Testis (tissue), 3 donors: ENCODE results near the gene SNAI3. TPM values are rescaled to one million over a fixed set of nuclear protein-coding genes. Genes with fewer than 3 reads are reported as not detected.

Source experiments
- DNase-seq: peaks from one replicate; pipeline ENCODE4 v3.0.0-alpha.2; 2019
- H3K27ac ChIP-seq, 2 donors: fragments of 200-600 bp; sonication (generic); one replicate each; pipeline ENCODE4 v1.5.1; 2019
- H3K27me3 ChIP-seq: fragments of 200-600 bp; sonication (generic); one replicate; pipeline ENCODE4 v1.5.1; 2019
- H3K36me3 ChIP-seq: fragments of 200-600 bp; sonication (generic); one replicate; pipeline ENCODE4 v1.5.1; 2017; ENCODE audit warnings: low read depth; ENCODE audit errors: missing control alignments
- H3K4me1 ChIP-seq: fragments of 200-600 bp; sonication (generic); one replicate; pipeline ENCODE4 v1.5.1; 2019
- H3K4me3 ChIP-seq, 2 donors: fragments of 200-600 bp; sonication (generic); one replicate each; pipeline ENCODE4 v1.5.1; 2017 to 2019
- H3K9me3 ChIP-seq: fragments of 200-600 bp; sonication (generic); one replicate; pipeline ENCODE4 v1.5.1; 2017
- POLR2A ChIP-seq: fragments of 450-650 bp; IDR thresholded peaks from one replicate; pipeline ENCODE4 v1.6.1; 2017; ENCODE audit warnings: antibody characterized with exemption, mild to moderate bottlenecking, moderate library complexity
- WGBS, 2 donors: methylation state at CpG; one replicate each; pipeline ENCODE4 v1.1.5; 2018; 5-methylcytosine and 5-hydroxymethylcytosine counted together
- intact Hi-C: fragments of 100-400 bp; cut with DNase I; formaldehyde crosslinking; loops from one replicate; pipeline ENCODE4 v1.15.1; 2023; ENCODE audit warnings: low total_unique reads
- polyA plus RNA-seq: library from polyadenylated mRNA; stranded (reverse); fragments of 350-450 nt; fragmentation: Illumina TruSeq; extraction: RNeasy Lipid Tissue Mini Kit (QIAGEN cat#74804); gene quantifications from one replicate; pipeline ENCODE4 v1.2.3, GENCODE V29; 2014; ENCODE audit warnings: low read depth, low replicate concordance; ENCODE audit not compliant: insufficient read depth
- total RNA-seq, 2 donors: library from RNA; depleted of rRNA; stranded (reverse); fragments of >200 nt; gene quantifications; one replicate each; pipeline ENCODE4 v1.2.3, GENCODE V29; 2016
- TF ChIP-seq, protein P1 (sequence below), 3 experiments: fragments of 450-650 bp in 2 of 3; fragments of 200-600 bp in 1 of 3; sonication (generic) in 1 of 3; IDR thresholded peaks; one replicate each; pipeline ENCODE4 v1.5.1; 2016 to 2019; ENCODE audit warnings: antibody characterized with exemption in 3 of 3, mild to moderate bottlenecking in 2 of 3, moderate library complexity in 1 of 3

Gene SNAI3
- total and polyA plus RNA-seq, 3 donors from 2014 or later: 1.3 to 3.0 (median 2.5) TPM

DNA sequence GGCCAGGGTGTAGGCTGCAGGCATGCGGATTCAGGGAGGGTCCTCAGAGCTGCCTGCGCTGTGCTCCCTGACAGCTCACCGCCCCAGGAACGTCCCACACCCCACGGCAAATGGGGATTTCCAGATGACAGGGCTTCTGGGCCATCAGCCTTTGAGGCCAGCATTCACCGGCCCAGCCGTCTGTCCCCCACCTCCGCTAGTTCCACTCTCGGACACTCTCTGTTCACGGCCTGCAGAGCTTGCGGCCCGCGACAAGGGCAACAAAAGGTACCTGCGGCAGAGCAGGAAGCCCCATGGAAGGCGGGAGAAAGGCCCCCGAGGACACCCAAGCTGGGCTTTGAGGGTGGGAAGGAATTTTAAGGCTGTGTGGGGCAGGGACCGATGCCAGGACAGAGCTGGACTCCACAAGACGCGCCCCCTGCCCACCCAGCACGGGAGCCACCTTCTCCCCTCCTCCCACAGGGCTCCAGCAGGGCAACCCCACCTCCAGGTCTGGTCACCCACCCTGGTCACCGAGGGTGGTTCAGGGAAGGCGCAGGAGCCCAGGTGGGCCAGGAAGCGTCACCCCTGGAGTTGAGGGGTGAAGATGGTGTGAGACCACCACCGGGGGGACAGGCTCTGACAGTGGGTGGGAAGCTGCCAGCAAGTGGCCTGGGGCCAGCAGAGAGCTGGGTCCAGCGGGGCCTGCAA, 29.9 kb downstream of the SNAI3 start:
- no peak for DNase-seq
- no peaks in the 10 kb centered on the region for H3K27me3 ChIP-seq
- no peaks in the 10 kb centered on the region for H3K36me3 ChIP-seq
- no peak overlapping the region for H3K4me3 ChIP-seq
- no peak overlapping the region for H3K27ac ChIP-seq
- TF ChIP-seq, protein P1, sequence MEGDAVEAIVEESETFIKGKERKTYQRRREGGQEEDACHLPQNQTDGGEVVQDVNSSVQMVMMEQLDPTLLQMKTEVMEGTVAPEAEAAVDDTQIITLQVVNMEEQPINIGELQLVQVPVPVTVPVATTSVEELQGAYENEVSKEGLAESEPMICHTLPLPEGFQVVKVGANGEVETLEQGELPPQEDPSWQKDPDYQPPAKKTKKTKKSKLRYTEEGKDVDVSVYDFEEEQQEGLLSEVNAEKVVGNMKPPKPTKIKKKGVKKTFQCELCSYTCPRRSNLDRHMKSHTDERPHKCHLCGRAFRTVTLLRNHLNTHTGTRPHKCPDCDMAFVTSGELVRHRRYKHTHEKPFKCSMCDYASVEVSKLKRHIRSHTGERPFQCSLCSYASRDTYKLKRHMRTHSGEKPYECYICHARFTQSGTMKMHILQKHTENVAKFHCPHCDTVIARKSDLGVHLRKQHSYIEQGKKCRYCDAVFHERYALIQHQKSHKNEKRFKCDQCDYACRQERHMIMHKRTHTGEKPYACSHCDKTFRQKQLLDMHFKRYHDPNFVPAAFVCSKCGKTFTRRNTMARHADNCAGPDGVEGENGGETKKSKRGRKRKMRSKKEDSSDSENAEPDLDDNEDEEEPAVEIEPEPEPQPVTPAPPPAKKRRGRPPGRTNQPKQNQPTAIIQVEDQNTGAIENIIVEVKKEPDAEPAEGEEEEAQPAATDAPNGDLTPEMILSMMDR (IDR thresholded peaks at IDR 0.05): no peak
- no peak for TF ChIP-seq POLR2A
- 87% methylated on average over 16 to 25 of the region's 25 CpGs for WGBS, 2 donors
- no peaks in the 10 kb centered on the region for H3K4me1 ChIP-seq
- H3K9me3 ChIP-seq: no peaks in the 10 kb centered on the region
- intact Hi-C loops: no loop called here

DNA sequence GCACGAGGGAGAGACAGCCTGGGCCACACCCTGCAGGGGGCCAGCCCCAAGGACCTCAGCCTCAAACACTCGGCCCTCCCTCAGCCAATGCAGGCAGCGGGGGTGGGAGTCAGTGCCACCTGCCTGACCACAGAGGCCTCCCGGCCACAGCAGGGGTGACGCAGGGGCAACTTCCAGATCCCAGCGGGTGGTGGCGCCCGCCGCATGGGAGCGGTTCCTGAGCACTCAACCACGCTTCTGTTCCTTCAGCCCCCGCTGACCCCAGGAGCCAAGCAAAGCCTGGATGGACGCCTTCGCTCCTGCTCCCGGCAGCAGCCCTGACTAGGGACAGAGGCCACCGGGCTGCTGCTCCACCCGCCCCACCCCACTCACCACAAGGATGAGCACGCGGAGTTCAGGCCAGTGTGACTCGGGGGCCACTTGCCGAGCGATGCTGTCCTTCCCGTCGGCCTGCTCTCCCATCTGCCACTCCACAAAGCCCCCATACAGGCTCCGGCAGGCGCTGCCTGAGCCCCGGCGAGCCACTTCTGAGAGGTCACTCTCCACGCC, 30.5 kb downstream of the SNAI3 start:
- no peaks in the 10 kb centered on the region for H3K9me3 ChIP-seq
- no peak overlapping the region for H3K4me3 ChIP-seq
- WGBS, 2 donors: 80 to 94% methylated on average over 1 to 23 of the region's 29 CpGs
- DNase-seq: no peak
- no peaks in the 10 kb centered on the region for H3K36me3 ChIP-seq
- TF ChIP-seq POLR2A: no peak
- TF ChIP-seq, protein P1 (IDR thresholded peaks at IDR 0.05): no peak
- no peaks in the 10 kb centered on the region for H3K27me3 ChIP-seq
- intact Hi-C loops: no loop called here
- no peak overlapping the region for H3K27ac ChIP-seq
- peaks cover 5% of the 10 kb centered on the region for H3K4me1 ChIP-seq

DNA sequence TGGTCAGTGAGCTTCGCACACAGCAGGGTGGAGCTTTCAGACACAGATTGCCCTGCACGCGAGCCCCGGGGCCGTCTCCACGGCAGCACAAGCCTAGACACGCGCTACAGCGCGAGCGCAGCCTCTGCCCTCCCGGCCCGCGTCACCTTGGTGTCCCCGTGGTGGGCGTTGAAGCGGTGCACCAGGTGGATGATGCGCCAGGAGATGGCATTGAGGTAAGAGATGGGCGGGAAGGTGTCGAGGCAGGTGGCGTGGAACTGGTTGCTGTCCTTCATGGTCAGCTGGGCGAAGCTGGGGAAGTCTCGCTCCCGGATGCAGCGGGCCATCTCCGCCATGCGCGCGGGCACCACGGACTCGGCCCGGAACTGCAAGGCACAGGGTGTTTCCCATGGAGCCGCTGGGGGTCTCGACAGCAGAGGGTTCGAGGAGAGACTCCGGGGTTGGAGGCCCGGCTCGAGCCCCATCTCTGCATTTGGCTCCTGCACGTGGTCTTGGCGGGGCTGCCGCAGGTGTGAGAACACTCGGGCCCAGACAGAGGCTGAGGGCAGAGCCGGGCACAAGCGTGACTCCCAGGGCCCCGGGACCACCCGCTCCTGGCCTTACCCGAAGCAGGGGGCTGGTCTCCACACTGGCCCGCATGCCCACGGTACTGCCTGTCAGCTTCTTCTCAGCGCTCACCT, 31.1 kb downstream of the SNAI3 start:
- Histone ChIP-seq H3K4me1 (peaks cover 5% of the 10 kb centered on the region), H3K9me3 (no peaks in the 10 kb centered on the region), H3K4me3 (no peak overlapping the region), H3K27me3 (no peaks in the 10 kb centered on the region), H3K27ac (no peak overlapping the region), H3K36me3 (no peaks in the 10 kb centered on the region)
- TF ChIP-seq, protein P1 (IDR thresholded peaks at IDR 0.05): no peak
- no peak for TF ChIP-seq POLR2A
- no peak for DNase-seq
- 95 to 96% methylated on average over 29 to 43 of the region's 50 CpGs for WGBS, 2 donors
- intact Hi-C loops: no loop called here

DNA sequence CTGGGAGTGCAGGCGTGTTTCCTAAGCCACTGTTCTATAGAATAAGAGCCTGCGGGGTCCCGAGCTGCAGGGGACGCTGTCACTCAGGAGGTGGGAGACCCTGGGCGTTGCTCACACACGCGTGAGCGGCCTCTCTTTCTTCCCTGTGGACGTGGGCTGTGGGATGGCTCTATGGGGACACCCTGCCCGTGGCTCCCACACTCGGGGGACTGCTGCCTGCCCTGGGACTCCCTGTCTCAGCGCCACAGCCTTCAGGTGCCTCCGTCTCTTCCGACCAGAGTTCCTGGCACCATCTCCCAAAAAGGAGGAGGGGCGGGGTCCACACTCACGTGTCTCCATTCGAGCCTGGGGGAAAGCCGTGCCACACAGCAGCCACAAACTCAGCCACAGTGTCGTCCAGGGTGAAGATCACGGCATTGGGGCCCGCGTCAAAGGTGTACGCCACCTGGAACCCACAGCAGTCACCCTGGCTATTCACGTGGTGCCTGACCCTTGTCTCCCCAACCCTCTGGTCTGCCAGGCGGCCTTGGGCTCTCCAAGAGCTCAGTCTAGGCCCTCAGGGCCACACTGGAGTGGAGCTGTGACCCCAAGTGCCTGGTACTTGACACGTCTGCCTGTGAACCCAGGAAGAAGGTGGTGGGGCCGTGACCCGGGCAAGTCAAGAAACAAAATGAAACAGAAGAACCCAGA, 31.8 kb downstream of the SNAI3 start:
- no peak for DNase-seq
- H3K4me3 ChIP-seq: no peak overlapping the region
- H3K4me1 ChIP-seq: peaks cover 5% of the 10 kb centered on the region
- H3K36me3 ChIP-seq: no peaks in the 10 kb centered on the region
- intact Hi-C loops: no loop called here
- H3K9me3 ChIP-seq: no peaks in the 10 kb centered on the region
- TF ChIP-seq, protein P1 (IDR thresholded peaks at IDR 0.05): no peak
- no peak for TF ChIP-seq POLR2A
- H3K27ac ChIP-seq: no peak overlapping the region
- H3K27me3 ChIP-seq: no peaks in the 10 kb centered on the region
- WGBS, 2 donors: 87 to 93% methylated on average over 15 to 28 of the region's 28 CpGs
